ENCODE results near the gene HOXC13.
A peak's percentile ranks its signal among the peaks of the same experiment; 100 is the strongest.

The HOXC13 gene

GRCh38 chr12:53982648-53983567 is 44.3 kb downstream of the HOXC13 start:
- DNase-seq, result no peak

- DNase-seq, result no peak
Measured at GRCh38 chr12:53983568-53983949, 44.9 kb downstream of the HOXC13 start.

GRCh38 chr12:53983950-53984572 is 45.4 kb downstream of the HOXC13 start:
- DNase-seq, result no peak

- DNase-seq, result peak; percentile 78 to 93
Measured at GRCh38 chr12:53984901-53985691, 46.5 kb downstream of the HOXC13 start, which contains the start of gene HOXC10. TSS of gene HOXC10 (plus strand) at chr12:53985146. CDS start at chr12:53985260, 114 bp downstream.

- no peak for DNase-seq
Measured at GRCh38 chr12:53985692-53985993, 47.0 kb downstream of the HOXC13 start.

- no peak for DNase-seq
Measured at GRCh38 chr12:53985994-53986685, 47.5 kb downstream of the HOXC13 start.

GRCh38 chr12:53986686-53987483 is 48.3 kb downstream of the HOXC13 start:
- no peak for DNase-seq

GRCh38 chr12:53987787-53988230 is 49.2 kb downstream of the HOXC13 start:
- no peak for DNase-seq

- no peak for DNase-seq
Measured at GRCh38 chr12:53988541-53989226, 50.1 kb downstream of the HOXC13 start.

- DNase-seq, result peak in 1 of 2 experiments; percentile 18
Measured at GRCh38 chr12:53989227-53990113, 50.8 kb downstream of the HOXC13 start.

GRCh38 chr12:53990311-53991076 is 51.9 kb downstream of the HOXC13 start:
- no peak for DNase-seq

GRCh38 chr12:53991077-53991460 is 52.4 kb downstream of the HOXC13 start:
- DNase-seq, result no peak

- no peak for DNase-seq
Measured at GRCh38 chr12:53992377-53992889, 53.8 kb downstream of the HOXC13 start.

- no peak for DNase-seq
Measured at GRCh38 chr12:53993162-53994008, 54.8 kb downstream of the HOXC13 start.

- DNase-seq, result no peak
Measured at GRCh38 chr12:53994009-53994263, 55.3 kb downstream of the HOXC13 start.

- no peak for DNase-seq
Measured at GRCh38 chr12:53994264-53995001, 55.8 kb downstream of the HOXC13 start.

GRCh38 chr12:53995002-53995377 is 56.4 kb downstream of the HOXC13 start:
- no peak for DNase-seq

All from NCI-H1930 (cell line).